Muscle of arm (tissue), 12 donors: ENCODE data around the gene GNAZ. TPM values are rescaled to one million over a fixed set of nuclear protein-coding genes. Genes with fewer than 3 reads are reported as not detected.
"Not testable (repeated sequence)": the region's sequence is repeated elsewhere in the genome, so short reads cannot be mapped to it uniquely, and the experiment has no call there.

ENCODE experiments used
- DNase-seq: peaks from one replicate; pipeline ENCODE4 v3.0.0-alpha.2; 2013
- polyA plus RNA-seq, 12 donors: library from polyadenylated mRNA; unstranded; fragments of 120-200 nt; gene quantifications; one replicate each; pipeline ENCODE4 v1.2.1, GENCODE V29; 2013; ENCODE audit not compliant: insufficient read length in 12 of 12

GNAZ gene
- polyA plus RNA-seq, 12 donors, result 2.3 to 5.2 (median 3.1) TPM; not detected in 1

GRCh38 chr22:23042179-23042578 is 28.1 kb upstream of the GNAZ start:
- DNase-seq, result no peak

GRCh38 chr22:23044570-23044969 is 25.7 kb upstream of the GNAZ start:
- DNase-seq, result no peak

- no peak for DNase-seq
These were observed 24.9 kb upstream of the GNAZ start for GRCh38 chr22:23045461-23045860.

- no peak for DNase-seq
These were observed 23.1 kb upstream of the GNAZ start for GRCh38 chr22:23047265-23047664.

GRCh38 chr22:23047742-23048141 is 22.6 kb upstream of the GNAZ start:
- no peak for DNase-seq

- DNase-seq, result not testable (repeated sequence)
These were observed 19.8 kb upstream of the GNAZ start for GRCh38 chr22:23050546-23050945.

GRCh38 chr22:23053051-23053707 is 17.1 kb upstream of the GNAZ start:
- no peak for DNase-seq

- no peak for DNase-seq
These were observed 16.3 kb upstream of the GNAZ start for GRCh38 chr22:23053912-23054530.

- DNase-seq, result no peak
These were observed 15.6 kb upstream of the GNAZ start for GRCh38 chr22:23054531-23055257.

GRCh38 chr22:23055449-23056179 is 14.7 kb upstream of the GNAZ start:
- no peak for DNase-seq

- DNase-seq, result no peak
These were observed 13.0 kb upstream of the GNAZ start for GRCh38 chr22:23057331-23057730.

- no peak for DNase-seq
These were observed 12.3 kb upstream of the GNAZ start for GRCh38 chr22:23058063-23058462.

GRCh38 chr22:23058481-23059283 is 11.6 kb upstream of the GNAZ start:
- DNase-seq, result no peak

GRCh38 chr22:23059284-23059948 is 10.9 kb upstream of the GNAZ start:
- no peak for DNase-seq

GRCh38 chr22:23060612-23061400 is 9.5 kb upstream of the GNAZ start:
- DNase-seq, result no peak

GRCh38 chr22:23061471-23062280 is 8.6 kb upstream of the GNAZ start:
- no peak for DNase-seq

- DNase-seq, result no peak
These were observed 7.4 kb upstream of the GNAZ start for GRCh38 chr22:23062616-23063538.
